HG03039 (cell line): ENCODE data around the gene TIGD7.
"Not testable (repeated sequence)": the region's sequence is repeated elsewhere in the genome, so short reads cannot be mapped to it uniquely, and the experiment has no call there.

ENCODE experiments used
- ATAC-seq: cut with Tn5 transposase; IDR thresholded peaks from one replicate; pipeline ENCODE4 v1.9.1; 2021; ENCODE audit warnings: mild to moderate bottlenecking, moderate library complexity; ENCODE audit not compliant: unreplicated experiment

Gene TIGD7

DNA sequence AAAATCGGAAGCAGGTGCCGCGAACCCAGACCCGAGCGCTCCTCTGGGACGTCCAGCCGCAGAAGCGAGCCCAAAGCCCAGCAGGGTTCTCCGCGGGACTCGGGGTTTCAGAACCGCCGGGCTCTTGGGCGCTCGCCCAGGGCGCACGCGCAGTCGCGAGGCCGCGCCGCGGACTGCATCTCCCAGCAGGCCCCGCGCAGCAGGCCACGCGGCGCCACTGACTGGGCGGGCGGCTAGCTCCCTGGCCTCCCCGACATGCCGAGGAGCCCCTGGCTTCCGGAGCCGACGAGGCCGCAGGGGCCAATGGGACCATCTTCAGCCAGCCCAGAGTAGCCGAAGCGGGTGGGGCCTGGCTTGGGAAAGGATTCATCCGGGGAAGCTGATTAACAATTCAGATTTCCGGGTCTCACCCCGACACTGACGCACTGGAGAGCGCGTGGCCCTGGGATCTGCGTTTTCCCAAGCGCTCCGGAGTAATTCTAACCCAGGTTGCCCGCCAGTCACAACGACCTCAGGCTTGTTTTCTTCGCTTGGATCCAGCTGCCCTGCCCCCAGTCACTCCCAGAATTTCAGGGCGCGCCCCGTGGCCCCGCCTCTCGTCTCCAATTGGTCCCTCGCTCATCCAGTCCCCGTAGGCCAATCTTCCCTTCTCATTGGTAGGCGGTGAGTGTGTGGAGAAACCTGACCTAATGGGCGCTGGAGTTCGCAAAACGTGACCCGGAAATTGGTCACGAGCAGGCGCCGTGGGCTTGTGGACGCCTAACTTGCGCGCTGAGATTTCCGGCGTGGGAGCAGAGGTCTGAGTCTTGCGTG lies 22.3 kb downstream of the TIGD7 start, which contains the start of gene ZNF263:
TSS of gene ZNF263 (plus strand) at position 762 of the 813 bp plus-strand sequence. CDS start 328 bp downstream, outside the sequence.
- ATAC-seq = peak; percentile 84

DNA sequence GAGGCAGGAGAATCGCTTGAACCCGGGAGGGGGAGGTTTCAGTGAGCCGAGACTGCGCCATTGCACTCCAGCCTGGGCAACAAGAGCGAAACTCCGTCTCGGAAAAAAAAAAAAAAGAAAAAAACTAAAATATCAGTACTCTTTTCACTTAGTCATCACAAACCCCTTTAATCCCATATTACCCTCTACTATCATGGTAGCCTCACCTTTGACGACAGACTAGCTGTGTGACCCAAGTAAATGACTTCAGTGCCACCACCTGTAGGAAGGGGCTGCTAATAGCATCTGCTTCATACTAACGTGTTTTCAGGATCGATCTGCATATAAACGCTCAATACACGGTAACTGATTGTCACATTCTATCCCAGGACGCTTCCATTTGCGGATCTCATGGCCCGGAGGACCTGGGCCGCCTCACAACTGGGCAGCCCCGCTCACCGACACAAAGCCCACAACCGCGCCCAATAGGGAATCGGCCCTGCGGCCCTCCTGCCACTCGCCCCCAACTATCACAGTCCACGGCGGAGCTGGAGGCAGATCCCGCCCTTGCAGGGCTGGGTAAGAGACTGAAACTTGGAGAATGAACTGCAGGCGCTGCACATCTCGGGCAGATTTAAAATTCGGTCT lies 23.0 kb downstream of the TIGD7 start:
- peak; percentile 22 for ATAC-seq

DNA sequence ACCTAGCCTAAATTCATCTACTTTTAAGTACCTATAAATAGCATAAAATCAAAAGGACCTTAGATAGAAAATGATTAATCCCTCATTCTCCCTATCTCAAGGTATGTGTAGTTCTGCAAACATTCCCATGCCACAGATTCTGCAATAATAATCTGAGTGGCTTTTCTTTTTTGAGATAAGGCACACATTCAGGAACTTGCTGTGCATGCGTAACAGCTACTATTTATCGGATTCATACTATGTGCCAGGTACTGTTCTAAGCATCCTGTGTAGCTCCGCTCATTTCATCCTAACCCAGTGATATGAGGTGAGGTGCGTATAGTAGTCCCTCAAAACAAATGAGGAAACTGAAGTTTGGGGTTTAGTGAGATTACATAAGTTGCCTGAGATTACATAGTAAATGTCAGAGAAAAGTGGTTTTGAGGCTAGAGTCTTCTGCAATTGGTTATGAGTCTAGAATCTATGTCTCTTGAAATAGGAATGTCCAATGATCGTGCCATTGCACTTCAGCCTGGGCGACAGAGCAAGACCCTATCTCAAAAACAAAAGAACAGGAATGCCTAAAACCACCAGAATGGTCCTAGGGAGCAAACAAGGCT lies 23.9 kb downstream of the TIGD7 start:
- no peak for ATAC-seq

DNA sequence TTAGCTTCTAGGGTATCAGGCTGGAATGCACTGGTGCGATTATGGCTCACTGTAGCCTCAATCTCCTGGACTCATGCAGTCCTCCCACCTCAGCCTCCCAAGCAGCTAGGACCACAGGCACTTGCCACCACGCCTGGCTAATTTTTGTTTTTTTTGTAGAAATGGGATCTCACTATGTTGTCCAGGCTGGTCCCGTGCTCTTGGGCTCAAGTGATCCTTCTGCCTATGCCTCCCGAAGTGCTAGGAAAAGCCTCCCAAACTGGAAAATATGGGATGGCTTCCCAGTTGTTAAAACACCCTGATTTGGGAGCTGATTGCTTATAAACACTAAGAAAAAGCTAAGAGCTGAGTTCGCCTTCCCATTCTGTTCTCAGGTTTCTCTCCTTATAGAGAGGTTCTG lies 28.6 kb downstream of the TIGD7 start:
- no peak for ATAC-seq

DNA sequence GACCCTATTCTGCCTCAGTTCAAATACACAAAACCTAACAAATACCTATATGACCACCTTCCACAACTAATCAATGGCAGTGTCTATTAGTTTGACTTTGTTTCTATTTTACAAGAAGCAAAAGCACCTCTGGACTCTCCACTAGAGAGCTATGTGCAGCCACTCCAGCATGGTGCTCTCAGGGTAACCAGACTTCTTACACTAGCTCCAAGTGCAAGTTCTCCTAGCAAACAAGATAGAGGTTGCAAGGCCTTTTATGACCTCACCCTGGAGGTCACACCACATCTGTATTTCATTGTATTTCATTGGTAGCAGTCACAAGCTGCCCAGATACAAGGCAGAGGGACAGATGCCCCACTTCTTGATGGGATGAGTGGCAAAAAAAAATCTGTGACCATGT lies 30.3 kb downstream of the TIGD7 start:
- no peak for ATAC-seq

DNA sequence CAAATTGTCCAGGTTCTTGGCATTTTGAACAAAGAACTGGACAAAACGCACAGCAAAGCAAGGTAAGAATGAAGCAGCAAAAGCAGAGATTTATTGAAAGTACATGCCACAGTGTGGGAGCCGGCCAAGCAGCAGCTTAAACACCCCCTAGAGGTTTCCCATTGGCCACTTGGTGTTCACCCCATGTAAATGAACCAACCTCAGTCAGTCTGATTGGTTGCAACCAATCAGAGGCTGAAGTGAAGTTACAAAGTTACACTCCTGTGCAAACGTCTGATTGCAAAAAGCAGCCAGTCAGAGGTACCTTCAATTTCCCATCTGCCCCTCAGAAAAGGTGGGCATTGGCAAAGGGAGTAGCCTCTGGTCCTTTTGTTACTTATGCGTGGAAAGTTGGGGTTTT lies 30.7 kb downstream of the TIGD7 start:
- ATAC-seq = no peak

DNA sequence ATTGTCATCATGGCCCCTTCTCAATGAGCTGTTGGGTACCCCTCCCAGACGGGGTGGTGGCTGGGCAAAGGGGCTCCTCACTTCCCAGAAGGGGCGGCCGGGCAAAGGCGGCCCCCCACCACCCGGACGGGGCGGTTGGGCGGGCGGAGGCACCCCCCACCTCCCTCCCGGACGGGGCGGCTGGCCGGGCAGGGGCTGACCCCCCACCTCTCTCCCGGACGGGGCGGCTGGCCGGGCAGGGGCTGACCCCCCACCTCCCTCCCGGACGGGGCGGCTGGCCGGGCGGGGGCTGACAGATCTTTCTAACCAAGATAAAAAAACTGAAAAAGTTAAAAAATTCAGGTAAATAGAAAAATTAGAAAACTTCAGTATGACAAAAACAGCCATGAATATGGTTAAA lies 33.9 kb downstream of the TIGD7 start:
- not testable (repeated sequence) for ATAC-seq

DNA sequence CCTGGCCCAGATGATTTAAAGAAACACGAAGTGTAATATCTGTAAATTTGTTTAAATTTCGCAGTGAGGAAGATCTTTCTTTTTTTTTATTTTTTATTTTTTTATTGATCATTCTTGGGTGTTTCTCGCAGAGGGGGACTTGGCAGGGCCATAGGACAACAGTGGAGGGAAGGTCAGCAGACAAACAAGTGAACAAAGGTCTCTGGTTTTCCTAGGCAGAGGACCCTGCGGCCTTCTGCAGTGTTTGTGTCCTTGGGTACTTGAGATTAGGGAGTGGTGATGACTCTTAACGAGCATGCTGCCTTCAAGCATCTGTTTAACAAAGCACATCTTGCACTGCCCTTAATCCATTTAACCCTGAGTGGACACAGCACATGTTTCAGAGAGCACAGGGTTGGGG lies 34.5 kb downstream of the TIGD7 start:
- not testable (repeated sequence) for ATAC-seq

DNA sequence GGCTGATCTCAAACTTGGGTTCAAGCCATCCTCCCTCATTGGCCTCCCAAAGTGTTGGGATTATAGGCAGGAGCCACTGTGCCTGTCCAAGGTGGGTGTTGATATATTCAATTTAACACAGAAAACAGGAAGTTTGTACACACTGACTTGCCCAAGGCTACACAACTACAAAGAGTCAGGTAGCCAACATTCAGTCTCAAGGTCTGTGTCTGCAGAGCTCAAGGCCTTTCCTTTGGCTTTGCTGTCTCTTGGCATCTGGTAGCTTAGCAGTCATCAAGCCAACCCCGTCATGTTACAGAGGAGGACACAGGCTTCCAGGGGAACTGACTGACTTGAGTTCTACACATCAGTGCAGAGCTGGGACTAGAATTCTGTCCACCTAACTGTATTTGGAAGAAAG lies 36.9 kb downstream of the TIGD7 start:
- no peak for ATAC-seq

DNA sequence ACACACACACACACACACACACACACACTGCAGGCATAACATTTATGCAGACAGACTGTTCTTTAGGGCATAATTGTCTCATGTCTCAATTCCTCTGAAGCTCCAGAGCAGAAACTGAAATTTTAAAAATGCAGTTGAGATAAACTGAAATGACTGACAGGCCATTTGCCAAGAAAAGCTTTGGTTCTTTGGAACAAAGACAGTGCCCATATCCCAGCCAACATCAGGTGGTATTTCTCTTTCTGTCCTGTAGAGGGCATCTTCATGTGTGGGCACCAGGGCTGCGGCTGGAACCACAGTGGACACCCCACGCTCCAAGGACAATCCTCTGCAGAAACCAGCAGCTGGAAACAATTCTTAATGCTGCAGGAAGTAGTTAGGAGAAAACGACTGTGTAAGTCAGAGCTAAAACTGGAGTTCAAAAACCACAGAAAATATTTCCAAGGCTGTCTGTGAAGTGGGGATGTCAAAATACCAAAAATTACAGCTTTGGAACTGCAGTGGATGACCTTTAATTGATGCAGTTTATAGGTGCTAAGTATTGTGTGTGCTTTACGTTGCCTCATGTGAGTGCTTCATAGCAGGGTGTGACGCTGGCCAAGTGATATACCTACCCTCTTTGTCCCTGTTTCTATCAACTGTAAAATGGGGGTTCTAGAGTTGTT lies 38.2 kb downstream of the TIGD7 start:
- no peak for ATAC-seq

DNA sequence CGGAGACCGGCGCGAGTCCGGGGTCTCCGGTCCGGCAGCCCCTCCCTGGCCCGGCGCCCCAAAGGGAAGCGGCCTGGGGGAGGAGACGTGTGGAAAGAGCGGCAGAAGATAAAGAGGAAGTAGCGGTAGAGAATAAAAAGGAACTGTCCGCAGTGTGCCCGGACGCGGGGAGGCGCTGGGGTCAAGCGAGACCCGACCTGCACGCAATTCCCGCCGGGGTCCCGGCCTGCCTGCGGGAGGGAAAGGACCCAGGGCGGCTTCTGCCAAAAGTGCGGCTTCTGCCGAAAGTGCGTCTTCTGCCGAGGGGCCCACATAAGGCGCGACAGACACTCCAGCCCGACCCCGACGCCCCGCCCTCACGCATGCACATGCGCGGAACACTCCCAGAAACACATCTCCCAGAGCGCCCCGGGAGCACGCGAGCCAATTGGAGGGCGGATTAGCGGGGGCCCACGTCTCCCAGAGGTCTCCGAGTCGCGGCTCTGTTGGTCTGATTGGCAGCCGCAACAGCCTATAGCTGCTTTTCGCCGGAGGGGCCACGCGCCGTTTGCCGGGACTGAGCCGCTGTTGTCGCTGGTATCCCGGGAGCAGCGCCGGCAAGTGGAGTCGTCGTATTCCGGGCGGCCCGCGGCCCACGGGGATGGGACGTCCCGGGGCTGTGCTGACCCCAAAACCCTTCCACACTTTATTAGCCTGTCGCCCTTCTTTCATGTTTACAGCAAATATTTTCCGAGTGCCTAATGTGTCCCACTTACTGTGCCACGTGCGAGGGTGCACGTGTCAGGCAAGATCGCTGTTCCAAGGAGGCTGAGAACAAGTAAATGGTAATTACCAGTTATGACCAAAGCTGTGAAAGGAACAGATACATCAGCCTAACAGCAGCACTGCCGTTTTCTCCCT lies 40.8 kb downstream of the TIGD7 start:
- ATAC-seq = peak; percentile 72

DNA sequence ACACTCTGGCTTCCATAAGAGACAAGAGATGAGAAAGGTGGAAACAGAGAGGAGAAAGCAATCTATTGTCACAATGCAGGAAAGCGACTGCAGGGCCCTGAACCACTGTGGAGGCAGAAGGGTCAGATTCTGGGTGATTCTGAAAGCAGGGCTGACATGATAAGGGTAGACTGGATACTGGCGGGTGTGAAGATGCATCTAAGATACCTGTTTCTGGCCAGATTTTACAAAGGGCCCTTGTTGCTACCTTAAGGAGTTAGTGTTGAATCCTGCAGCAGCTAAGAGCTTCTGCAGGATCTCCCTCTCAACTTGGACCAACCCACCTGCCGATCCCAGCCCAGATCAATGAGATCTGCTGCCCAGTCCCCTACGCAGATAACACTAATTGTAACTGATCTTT lies 42.7 kb downstream of the TIGD7 start:
- no peak for ATAC-seq

DNA sequence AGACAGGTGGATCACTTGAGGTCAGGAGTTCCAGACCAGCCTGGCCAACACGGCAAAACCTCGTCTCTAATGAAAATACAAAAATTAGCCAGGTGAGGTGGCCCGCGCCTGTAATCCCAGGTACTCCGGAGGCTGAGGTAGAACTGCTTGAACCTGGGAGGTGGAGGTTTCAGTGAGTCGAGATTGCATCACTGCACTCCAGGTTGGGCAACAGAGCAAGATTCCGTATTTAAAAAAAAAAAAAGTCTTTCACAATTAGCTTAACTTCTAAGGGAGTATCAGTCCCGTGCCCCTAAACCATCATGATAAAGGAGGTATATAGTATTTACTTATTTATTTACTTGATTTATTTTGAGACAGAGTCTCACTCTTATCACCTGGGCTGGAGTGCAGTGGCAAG lies 45.4 kb downstream of the TIGD7 start:
- ATAC-seq = no peak

DNA sequence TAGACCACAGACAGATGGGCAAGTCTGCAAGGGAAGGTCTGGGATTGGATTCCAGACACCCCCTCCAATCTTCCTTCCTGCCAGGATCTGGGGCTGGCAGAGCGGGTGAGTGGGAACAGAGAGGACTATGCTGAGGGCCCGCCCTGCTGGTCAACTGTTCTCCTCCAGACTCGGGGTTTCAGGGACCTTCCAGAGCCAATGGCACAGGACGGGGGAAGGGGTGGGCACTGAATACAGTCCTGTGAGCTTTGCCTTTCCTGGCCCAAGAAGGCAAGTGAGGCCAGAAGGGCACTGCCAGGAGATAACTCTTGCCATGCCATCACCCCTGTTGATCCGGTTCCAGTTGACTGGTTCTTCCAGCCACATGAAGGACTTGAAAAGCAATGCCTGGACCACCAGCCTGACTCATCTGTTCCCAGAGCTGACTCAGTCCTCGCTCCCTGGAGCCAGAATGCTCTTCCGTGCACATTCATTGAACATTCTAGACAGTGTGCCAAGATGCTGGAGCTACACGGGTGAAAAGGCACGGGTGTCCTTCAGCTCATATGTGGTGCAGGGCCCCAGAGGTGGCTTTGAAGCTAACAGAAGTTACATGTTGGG lies 48.3 kb downstream of the TIGD7 start:
- ATAC-seq = no peak

DNA sequence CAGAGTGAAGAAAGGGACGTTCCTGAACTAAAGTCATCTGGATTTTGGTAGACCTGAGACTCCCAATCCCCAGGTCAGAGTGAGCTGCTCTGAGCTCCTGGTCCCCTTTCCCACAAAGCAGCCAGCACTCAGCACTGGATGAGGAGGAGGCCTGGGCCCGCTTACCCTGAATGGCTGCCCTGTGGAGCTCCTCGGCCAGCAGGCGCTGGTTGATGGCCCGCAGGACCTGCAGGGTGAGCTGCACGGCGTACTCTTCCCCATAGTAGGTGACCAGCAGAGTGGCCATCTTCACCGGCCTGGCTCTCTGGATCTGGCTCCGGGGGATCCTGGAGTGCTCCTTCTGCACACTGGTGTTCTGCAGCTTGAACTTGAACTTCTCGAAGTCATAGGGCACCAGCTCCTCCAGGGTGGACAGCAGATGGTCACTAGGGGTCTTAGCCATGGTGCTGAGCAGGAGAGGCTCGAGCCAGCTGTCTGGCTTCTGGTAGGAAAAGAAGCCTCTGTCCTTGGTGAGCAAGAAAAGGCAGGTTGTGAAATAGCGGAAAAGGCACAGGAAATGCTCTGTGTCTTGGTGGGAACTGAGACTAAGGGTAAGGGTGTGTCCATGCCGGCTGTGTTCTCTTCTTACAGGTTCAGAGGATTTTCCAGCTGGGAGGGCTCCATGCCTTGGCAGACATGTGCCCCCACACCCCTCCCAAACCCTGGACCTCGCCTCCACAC lies 48.9 kb downstream of the TIGD7 start, which contains the start of gene MEFV:
TSS of gene MEFV (minus strand) at position 488 of the 720 bp plus-strand sequence. CDS start at position 442, 46 bp downstream.
- no peak for ATAC-seq

DNA sequence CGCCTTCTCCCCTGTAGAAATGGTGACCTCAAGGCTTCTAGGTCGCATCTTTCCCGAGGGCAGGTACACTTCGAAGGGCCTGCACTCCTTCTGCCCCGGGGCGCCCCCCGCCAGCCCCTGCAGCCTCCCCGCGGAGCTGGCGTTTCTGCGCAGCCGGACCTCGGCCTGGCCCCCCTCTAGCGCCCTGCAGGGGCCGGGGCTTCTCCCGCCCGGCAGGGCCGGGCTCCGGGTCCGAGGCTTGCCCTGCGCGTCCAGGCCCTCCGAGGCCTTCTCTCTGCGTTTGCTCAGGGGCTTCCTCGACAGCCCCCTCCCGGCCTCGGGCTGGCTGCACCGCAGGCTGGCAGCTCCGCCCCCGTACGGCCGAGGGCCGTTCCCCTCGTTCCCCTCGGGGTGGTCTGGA lies 50.9 kb downstream of the TIGD7 start:
- ATAC-seq = no peak

DNA sequence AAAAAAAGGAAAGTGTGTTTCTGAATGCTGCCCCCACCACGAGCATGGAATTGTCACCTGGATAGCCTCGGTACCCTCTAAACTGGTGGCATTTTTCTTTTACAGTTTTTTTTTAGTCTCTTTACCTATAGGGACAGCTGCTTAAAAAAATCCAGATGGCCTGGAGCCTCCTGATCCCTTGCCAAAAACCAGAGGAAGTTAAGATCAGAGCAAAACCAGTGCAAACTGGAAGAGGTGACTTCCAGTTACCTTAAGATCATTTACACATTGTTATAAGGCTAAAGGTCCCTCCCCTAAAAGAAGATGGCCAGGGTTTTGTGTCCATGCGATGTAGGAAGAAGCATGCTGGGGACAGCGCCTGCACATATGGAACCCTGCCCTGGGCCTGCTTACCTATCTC lies 52.3 kb downstream of the TIGD7 start:
- no peak for ATAC-seq

DNA sequence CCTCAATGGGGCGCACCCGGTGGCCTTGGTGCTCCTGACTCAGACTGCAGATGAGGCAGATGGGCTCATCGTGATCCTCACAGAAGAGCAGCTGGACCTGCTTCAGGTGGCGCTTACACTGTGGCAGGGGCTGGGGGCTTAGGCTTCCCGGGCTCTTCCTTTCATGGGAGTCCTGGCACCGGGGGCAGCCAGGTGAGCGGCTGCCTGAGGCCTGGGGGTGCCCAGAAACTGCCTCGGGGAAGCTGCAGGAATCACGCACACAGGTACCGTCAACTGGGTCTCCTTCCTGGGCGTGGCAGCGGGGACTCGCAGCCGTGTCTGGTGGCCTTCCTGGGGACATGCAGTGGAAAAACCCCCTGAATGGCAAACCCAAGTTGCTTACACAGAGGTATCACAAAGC lies 55.8 kb downstream of the TIGD7 start:
- no peak for ATAC-seq

DNA sequence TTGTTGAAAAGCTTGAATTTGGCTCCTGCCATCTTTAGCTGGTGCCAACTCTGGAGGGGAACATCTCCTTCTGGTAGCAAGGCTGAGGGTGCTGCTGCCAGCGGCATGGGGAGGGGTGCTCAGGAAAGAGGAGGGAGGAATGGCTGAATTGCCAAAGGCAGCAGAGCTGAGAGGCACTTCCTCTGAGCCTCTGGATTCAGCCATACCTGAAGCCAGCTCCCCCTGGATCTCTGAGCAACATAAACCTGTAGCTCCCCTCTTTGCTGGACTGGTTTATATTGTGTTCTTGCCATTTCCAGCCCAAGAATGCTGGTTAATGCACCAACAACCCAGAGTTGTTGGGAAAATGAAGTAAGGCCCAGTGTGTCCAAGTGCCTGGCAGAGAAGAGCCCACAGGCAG lies 56.2 kb downstream of the TIGD7 start:
- ATAC-seq = no peak
